Activated CD8-positive, alpha-beta T cell treated with anti-CD3 and anti-CD28 coated beads, Interleukin-2, amount 10 ng/mL, durations not matched to agents 7 days and 5 days (primary cell): ENCODE measurements around the gene FSTL4. TPM values are rescaled to one million over a fixed set of nuclear protein-coding genes. Genes with fewer than 3 reads are reported as not detected.
"Not testable (repeated sequence)": the region's sequence is repeated elsewhere in the genome, so short reads cannot be mapped to it uniquely, and the experiment has no call there.

ENCODE experiments used
- ATAC-seq: fragments of 150-1000 bp; cut with Tn5 transposase; one replicate; pipeline ENCODE4 v1.10.0; 2021; ENCODE audit warnings: moderate library complexity
- CTCF ChIA-PET: fragments of 350-600 bp; sonication (Branson Sonifier 250); formaldehyde crosslinking; loops from one replicate; lab custom pipeline; 2021; ENCODE audit warnings: antibody characterized with exemption; lab: Charles Lee
- POLR2A ChIA-PET: fragments of 350-600 bp; sonication (Branson Sonifier 250); formaldehyde crosslinking; loops from one replicate; lab custom pipeline; 2021; ENCODE audit warnings: antibody characterized with exemption; lab: Charles Lee
- DNase-seq: peaks from one replicate; pipeline ENCODE4 v3.0.0-alpha.2; 2020
- H3K27ac Mint-ChIP-seq: one replicate; pipeline ENCODE4 v1.8.0; 2021; ENCODE audit warnings: mild to moderate bottlenecking, mixed read lengths
- H3K27me3 Mint-ChIP-seq: one replicate; pipeline ENCODE4 v1.8.0; 2021; ENCODE audit warnings: low read depth, mixed read lengths
- H3K36me3 Mint-ChIP-seq: one replicate; pipeline ENCODE4 v1.8.0; 2021; ENCODE audit warnings: low read depth, mixed read lengths
- H3K4me1 Mint-ChIP-seq: one replicate; pipeline ENCODE4 v1.8.0; 2021; ENCODE audit warnings: low read depth, mixed read lengths
- H3K4me3 Mint-ChIP-seq: one replicate; pipeline ENCODE4 v1.8.0; 2021; ENCODE audit warnings: mild to moderate bottlenecking, mixed read lengths
- H3K9me3 Mint-ChIP-seq: one replicate; pipeline ENCODE4 v1.8.0; 2022; ENCODE audit warnings: mixed read lengths; ENCODE audit not compliant: insufficient read depth
- total RNA-seq, 2 experiments: library from RNA; stranded (reverse); gene quantifications; one replicate each; pipeline ENCODE4 v1.2.3, GENCODE V29; 2021

Gene FSTL4
- total RNA-seq, 2 experiments from 2014 or later = not detected

DNA sequence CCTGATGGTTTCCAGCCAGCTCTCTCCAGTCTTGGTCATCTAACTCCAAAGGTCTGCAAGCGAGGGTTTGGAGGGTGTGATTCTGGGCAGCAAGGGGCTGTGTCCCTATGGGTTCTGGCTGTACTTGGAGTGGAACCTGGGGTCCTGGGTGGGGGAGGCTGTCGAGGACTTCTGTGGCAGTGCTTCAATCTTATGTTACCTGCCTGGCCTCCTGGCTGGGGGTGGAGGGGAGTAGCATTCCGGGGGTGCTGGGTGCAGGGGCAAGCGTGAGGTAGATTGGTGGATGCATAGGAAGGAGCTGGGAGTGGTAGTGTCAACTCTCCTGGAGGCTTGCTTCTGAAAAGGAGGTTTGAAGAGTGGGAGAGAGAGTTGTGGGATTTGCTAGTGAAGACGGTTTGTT is 417.1 kb downstream of the FSTL4 start:
- DNase-seq (no peak), ATAC-seq (no peak)
- POLR2A ChIA-PET = no interaction called here
- Mint-ChIP-seq H3K4me3 (no peak overlapping the region), H3K9me3 (no peaks in the 10 kb centered on the region), H3K27me3 (no peaks in the 10 kb centered on the region), H3K36me3 (no peaks in the 10 kb centered on the region), H3K27ac (no peak overlapping the region), H3K4me1 (no peaks in the 10 kb centered on the region)
- CTCF ChIA-PET = no interaction called here

DNA sequence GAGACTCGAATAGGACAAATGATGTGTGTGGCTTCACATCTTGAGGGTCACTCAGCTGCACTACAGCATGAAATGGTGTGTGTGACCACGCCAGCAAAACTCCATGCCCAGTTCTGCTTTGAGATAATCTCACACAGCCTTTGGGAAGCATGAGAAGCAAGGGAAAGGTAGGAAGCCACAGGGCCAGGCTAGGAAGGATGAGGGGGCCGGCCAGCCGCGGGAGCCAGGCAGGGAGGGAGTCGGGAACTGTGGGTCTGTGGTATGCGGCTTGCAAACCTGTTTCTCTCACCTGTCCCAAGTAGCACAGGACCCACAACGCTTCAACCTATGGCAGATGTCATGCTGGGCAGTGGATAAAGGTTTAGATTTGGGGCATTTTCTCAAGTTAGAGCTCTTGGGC is 418.5 kb downstream of the FSTL4 start:
- Mint-ChIP-seq H3K27me3 (no peaks in the 10 kb centered on the region), H3K36me3 (no peaks in the 10 kb centered on the region), H3K27ac (no peak overlapping the region), H3K9me3 (no peaks in the 10 kb centered on the region), H3K4me3 (no peak overlapping the region), H3K4me1 (no peaks in the 10 kb centered on the region)
- DNase-seq = no peak
- no peak for ATAC-seq
- CTCF ChIA-PET = no interaction called here
- POLR2A ChIA-PET = interaction anchor here (0.6 kb wide), 1 partner anchor 282 kb away, joined by 4 read pairs; no protein-coding TSS in a partner anchor

DNA sequence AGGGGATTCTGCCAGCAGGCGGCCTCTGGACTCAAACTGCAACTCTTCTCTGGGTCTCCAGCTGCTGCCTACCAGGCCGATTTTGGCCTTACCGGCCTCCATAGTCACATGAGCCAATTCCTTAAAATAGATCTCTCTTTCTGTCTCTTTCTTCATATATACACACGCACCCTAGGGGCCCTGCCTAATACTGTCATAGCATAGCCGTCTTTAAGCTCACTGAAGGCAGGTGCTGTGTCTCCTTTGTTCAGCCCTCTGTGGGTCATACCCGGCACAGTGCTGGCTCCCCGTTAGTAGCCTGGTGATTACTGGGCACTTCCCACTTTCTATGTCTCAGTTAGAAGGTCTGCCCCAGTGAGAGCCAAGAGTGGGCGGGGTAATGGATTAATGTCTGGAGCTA is 419.6 kb downstream of the FSTL4 start:
- POLR2A ChIA-PET = no interaction called here
- no peaks in the 10 kb centered on the region for H3K9me3 Mint-ChIP-seq
- DNase-seq (no peak), ATAC-seq (no peak)
- no peak overlapping the region for H3K4me3 Mint-ChIP-seq
- H3K27ac Mint-ChIP-seq = no peak overlapping the region
- no peaks in the 10 kb centered on the region for H3K4me1 Mint-ChIP-seq
- H3K36me3 Mint-ChIP-seq = no peaks in the 10 kb centered on the region
- H3K27me3 Mint-ChIP-seq = peaks cover 3% of the 10 kb centered on the region
- CTCF ChIA-PET = interaction anchor here (0.9 to 1.4 kb wide), 2 partner anchors 35 to 82 kb away, joined by 3 read pairs; no protein-coding TSS in a partner anchor

DNA sequence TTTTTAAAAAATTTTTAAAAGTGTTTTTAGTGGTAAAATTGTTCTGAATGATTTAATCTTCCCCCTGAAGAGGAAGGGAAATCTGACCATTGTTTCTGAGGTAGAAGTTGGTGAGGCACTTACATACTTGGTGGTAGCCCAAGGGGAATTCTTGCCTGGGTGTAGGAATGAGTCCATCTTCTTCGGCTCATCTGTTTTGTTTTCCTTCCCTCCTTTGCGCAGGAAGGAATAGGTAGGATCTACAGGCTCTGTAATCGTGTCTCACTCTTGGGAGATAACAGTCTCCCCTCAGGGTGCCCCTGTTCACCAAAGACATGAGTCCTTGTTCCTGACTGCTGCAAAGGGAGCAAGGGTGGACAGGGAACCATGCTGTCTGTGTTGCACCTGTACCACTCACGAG is 422.5 kb downstream of the FSTL4 start:
- no peak overlapping the region for H3K4me3 Mint-ChIP-seq
- H3K27ac Mint-ChIP-seq = no peak overlapping the region
- CTCF ChIA-PET = no interaction called here
- H3K36me3 Mint-ChIP-seq = no peaks in the 10 kb centered on the region
- POLR2A ChIA-PET = no interaction called here
- H3K9me3 Mint-ChIP-seq = no peaks in the 10 kb centered on the region
- H3K4me1 Mint-ChIP-seq = no peaks in the 10 kb centered on the region
- no peak for DNase-seq
- H3K27me3 Mint-ChIP-seq = peaks cover 3% of the 10 kb centered on the region
- no peak for ATAC-seq

DNA sequence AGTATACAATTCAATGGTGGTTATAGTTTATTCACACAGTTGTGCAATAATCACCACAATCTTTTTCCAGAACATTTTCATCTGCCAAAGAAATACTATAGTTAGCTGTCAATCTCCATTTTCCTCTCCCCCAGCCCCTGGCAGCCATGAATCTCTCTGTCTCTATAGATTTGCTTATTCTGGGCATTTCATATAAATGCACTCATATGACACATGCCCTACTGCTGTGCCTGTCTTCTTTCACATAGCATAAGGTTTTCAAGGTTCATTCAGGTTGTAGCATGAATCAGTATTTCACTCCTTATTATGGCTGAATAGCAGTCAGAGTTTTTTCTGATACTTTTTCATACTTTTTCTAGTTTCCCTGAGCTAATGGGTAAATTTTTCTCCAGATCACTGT is 432.9 kb downstream of the FSTL4 start:
- ATAC-seq = no peak
- no peaks in the 10 kb centered on the region for H3K36me3 Mint-ChIP-seq
- no peaks in the 10 kb centered on the region for H3K4me1 Mint-ChIP-seq
- no peak overlapping the region for H3K27ac Mint-ChIP-seq
- ChIA-PET POLR2A (no interaction called here), CTCF (no interaction called here)
- no peak overlapping the region for H3K4me3 Mint-ChIP-seq
- peaks cover 4% of the 10 kb centered on the region for H3K27me3 Mint-ChIP-seq
- H3K9me3 Mint-ChIP-seq = no peaks in the 10 kb centered on the region
- DNase-seq = no peak

DNA sequence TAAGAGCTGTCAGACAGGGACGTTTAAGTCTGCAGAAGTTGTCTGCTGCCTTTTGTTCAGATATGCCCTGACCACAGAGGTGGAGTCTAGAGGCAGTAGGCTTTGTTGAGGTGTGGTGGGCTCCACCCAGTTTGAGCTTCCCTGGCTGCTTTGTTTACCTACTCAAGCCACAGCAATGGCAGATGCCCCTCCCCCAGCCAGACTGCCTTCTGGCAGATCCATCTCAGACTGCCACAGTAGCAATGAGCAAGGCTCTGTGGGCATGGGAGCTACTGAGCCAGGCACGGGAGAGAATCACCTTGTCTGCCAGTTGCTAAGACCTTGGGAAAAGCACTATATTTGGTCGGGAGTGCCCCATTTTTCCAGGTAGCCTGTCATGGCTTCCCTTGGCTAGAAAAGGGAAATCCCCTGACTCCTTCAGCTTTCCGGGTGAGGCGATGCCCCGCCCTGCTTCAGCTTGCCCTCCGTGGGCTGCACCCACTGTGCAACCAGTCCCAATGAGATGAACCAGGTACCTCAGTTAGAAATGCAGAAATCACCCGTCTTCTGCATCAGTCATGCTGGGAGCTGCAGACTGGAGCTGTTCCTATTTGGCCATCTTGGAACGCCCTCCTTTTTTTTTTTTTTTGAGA is 441.5 kb downstream of the FSTL4 start:
- H3K9me3 Mint-ChIP-seq, CTCF ChIA-PET, POLR2A ChIA-PET, H3K27ac Mint-ChIP-seq: not testable (repeated sequence)
- DNase-seq = peak; percentile 77
- peak; percentile 47 for ATAC-seq
- Mint-ChIP-seq H3K36me3 (peaks cover 10% of the 10 kb centered on the region), H3K4me3 (peak overlapping the region; percentile 38), H3K27me3 (peaks cover 12% of the 10 kb centered on the region), H3K4me1 (peaks cover 14% of the 10 kb centered on the region)

DNA sequence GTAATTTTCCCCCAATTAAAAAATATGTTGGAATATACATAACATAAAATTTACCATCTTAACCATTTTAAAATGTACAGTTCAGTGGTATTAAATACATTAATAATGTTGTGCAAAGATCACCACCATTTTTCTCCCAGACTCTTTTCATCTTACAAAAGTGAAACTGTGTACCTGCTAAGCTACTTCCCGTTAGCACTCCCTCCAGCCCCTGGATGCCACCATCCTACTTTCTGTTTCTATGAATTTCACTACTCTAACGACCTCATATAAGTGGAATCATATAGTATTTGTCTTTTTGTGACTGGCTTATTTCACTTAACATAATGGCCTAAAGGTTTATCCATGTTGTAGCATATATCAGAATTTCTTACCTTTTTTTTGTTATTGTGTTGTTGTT is 447.6 kb downstream of the FSTL4 start:
- Mint-ChIP-seq H3K4me1 (peaks cover 9% of the 10 kb centered on the region), H3K36me3 (peaks cover 7% of the 10 kb centered on the region), H3K27me3 (peaks cover 10% of the 10 kb centered on the region), H3K27ac (peak overlapping the region; percentile 9), H3K9me3 (no peaks in the 10 kb centered on the region), H3K4me3 (no peak overlapping the region)
- ATAC-seq (peak; percentile 57), DNase-seq (no peak)
- ChIA-PET POLR2A (no interaction called here), CTCF (no interaction called here)

DNA sequence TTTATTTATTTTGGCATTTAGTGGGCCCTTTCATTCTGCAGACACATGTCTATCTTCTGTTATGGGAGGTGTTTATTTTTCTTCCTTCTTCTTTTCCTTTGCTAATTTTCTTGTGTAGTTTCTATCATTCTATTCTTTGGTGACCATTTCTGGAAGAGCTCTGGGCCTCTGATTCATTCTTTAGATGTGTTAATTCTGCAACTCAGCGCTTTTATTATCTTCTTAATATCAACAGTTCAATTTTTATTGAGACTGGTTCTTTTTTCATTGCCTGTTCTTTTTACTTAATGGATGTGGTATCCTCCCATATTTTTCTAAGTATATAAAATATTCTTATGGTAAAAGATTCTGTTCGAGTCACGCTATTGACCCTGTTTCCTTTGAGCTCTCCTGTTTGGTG is 448.5 kb downstream of the FSTL4 start:
- POLR2A ChIA-PET = no interaction called here
- CTCF ChIA-PET = no interaction called here
- Mint-ChIP-seq H3K27ac (no peak overlapping the region), H3K4me3 (no peak overlapping the region), H3K36me3 (peaks cover under 1% of the 10 kb centered on the region), H3K9me3 (peaks cover 5% of the 10 kb centered on the region), H3K27me3 (peaks cover 7% of the 10 kb centered on the region), H3K4me1 (peaks cover 9% of the 10 kb centered on the region)
- ATAC-seq (no peak), DNase-seq (no peak)

DNA sequence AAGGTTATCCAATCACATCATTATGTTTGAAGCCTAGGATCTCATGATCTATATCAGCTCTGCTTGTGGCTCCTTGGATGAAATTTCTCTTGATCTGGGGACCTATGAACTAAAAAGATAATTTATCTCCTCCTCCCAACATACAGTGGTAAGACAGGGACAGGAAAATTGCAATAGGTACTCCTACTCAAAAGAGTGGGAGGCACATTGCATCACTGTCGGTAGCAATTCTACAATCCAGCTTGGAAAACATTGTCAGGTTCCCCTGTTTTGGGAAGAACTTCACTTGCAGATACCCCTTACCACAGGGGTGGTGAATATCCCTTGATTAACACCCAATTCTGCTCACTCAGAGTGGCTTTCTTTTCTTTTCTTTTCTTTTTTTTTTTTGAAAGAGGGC is 452.8 kb downstream of the FSTL4 start:
- CTCF ChIA-PET = no interaction called here
- Mint-ChIP-seq H3K27me3 (no peaks in the 10 kb centered on the region), H3K4me1 (peaks cover 5% of the 10 kb centered on the region), H3K9me3 (peaks cover 5% of the 10 kb centered on the region), H3K27ac (no peak overlapping the region), H3K4me3 (no peak overlapping the region), H3K36me3 (no peaks in the 10 kb centered on the region)
- DNase-seq = no peak
- POLR2A ChIA-PET = interaction anchor here (0.6 kb wide), 1 partner anchor 248 kb away, joined by 4 read pairs; no protein-coding TSS in a partner anchor
- ATAC-seq = no peak

DNA sequence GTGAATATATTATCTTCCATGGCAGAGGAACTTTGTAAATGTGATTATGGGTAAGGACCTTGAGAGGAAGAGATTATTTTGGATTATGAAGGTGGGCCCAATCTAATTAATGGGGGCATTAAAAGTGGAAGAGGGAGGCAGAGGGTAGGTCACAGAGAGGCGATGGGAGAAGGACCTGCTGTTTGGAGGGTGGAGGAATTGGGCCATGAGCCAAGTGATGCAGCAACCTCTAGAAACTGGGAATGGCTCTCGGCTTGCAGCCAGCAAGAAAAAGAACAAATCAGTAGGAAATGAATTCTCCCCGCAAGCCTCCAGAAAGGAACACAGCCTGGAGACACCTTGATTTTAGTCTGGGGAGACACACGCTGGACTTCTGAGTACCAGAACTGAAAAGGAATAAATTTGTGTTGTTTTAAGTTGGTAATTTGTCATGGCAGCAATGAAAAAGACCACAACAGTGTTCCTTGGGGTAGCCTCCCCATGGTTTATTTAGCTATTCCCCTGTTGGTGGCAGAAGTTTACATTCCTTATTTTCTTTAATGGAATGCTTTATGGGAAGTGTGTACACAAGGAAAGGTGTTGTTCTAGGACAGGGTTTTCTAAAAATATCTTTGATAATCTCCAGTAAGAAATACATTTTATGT is 456.9 kb downstream of the FSTL4 start:
- POLR2A ChIA-PET = no interaction called here
- no peaks in the 10 kb centered on the region for H3K36me3 Mint-ChIP-seq

DNA sequence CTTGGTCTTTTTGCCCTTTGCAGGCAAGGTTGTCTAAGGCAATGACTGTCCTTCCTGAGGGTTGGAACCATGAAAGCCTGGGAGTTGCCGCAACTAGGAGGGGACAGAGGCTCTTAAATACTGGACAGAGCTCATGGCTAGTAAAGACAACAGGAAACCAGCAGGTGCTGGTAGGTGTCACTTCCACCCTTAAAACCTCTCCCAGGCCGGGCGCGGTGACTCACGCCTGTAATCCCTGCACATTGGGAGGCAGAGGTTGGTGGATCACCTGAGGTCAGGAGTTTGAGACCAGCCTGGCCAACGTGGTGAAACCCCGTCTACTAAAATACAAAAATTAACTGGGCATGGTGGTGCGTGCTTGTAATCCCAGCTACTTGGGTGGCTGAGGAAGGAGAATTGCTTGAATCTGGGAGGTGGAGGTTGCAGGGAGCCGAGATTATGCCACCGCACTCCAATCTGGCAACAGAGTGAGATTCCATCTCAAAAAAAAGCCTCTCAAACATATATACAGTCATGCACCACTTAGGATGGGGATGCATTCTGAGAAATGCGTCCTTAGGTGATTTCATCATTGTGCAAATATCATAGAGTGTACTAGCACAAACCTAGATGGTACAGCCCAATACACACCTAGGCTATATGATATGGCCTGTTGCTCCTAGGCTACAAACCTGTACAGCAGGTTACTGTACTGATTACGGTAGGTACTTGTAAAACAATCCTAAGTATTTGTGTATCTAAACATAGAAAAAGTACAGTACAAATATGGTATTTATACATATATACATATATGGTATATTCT is 457.9 kb downstream of the FSTL4 start:
- no peak for DNase-seq
- Mint-ChIP-seq H3K27ac (no peak overlapping the region), H3K36me3 (no peaks in the 10 kb centered on the region), H3K4me3 (no peak overlapping the region), H3K27me3 (no peaks in the 10 kb centered on the region), H3K4me1 (no peaks in the 10 kb centered on the region), H3K9me3 (peaks cover 4% of the 10 kb centered on the region)
- ATAC-seq = no peak
- ChIA-PET CTCF (no interaction called here), POLR2A (no interaction called here)

More for the DNA sequence above, 456.9 kb downstream of the FSTL4 start:
- Mint-ChIP-seq H3K27me3 (no peaks in the 10 kb centered on the region), H3K27ac (no peak overlapping the region), H3K4me1 (peaks cover 3% of the 10 kb centered on the region), H3K9me3 (peaks cover 5% of the 10 kb centered on the region), H3K4me3 (no peak overlapping the region)
- no peak for ATAC-seq
- DNase-seq = no peak
- CTCF ChIA-PET = no interaction called here

DNA sequence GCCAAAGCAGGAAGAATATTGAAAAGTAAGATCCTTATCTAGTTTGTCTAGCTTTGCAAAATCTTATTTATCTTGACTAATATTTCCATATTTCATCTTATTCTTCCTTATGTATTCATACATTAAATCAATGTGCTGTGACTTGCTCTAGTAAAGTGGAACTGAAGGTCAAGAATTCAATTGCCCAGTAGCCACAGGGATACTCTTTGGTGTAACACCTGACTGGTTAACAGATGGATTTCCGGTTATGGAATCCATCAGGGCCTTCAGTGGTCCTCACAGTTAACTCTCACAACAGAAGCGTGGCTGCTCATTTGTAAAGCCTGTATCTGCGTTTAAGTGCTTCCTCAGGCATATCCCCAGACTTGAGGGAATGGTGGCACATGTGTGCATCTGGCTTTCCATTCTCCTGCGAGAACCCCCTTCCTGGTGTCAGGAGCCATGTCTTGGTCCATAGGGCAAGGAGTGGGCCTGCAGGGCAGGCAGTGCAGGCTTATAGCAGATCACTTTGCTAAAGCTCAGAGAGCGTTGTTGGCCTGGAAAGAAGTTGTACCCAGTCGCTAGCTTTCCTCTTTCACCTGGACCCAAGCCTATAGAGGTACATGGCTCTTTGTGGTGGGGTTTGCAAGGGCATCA is 461.3 kb downstream of the FSTL4 start:
- ChIA-PET CTCF (no interaction called here), POLR2A (no interaction called here)
- H3K9me3 Mint-ChIP-seq = no peaks in the 10 kb centered on the region
- ATAC-seq (no peak), DNase-seq (no peak)
- peaks cover 8% of the 10 kb centered on the region for H3K4me1 Mint-ChIP-seq
- H3K36me3 Mint-ChIP-seq = no peaks in the 10 kb centered on the region
- no peaks in the 10 kb centered on the region for H3K27me3 Mint-ChIP-seq
- no peak overlapping the region for H3K4me3 Mint-ChIP-seq
- H3K27ac Mint-ChIP-seq = no peak overlapping the region
